Measurements from ENCODE around the gene DPP8. TPM values are rescaled to one million over a fixed set of nuclear protein-coding genes. Genes with fewer than 3 reads are reported as not detected.

DPP8 gene
- total RNA-seq, 1 experiment from 2014 or later = 45.9 TPM

- H3K27me3 Mint-ChIP-seq (ENCODE audit: unreplicated experiment) = peaks cover 23% of the 10 kb centered on the region
- no peak overlapping the region for H3K27ac Mint-ChIP-seq (ENCODE audit: unreplicated experiment)
- no peak for TF ChIP-seq CTCF (IDR thresholded peaks at IDR 0.05; ENCODE audit: unreplicated experiment)
- no peak overlapping the region for H3K4me3 Mint-ChIP-seq (ENCODE audit: low read depth, unreplicated experiment)
- no peak for DNase-seq
- no peaks in the 10 kb centered on the region for H3K36me3 Mint-ChIP-seq (ENCODE audit: insufficient read depth, unreplicated experiment)
- intact Hi-C loops (cut with micrococcal nuclease; ENCODE audit: unreplicated experiment) = no loop called here
- BruUV-seq (replicated peaks) = no TSS peak
- peaks cover 18% of the 10 kb centered on the region for H3K4me1 Mint-ChIP-seq (ENCODE audit: low read depth, unreplicated experiment)
- no peaks in the 10 kb centered on the region for H3K9me3 Mint-ChIP-seq (ENCODE audit: low read depth, unreplicated experiment)
- CTCF ChIA-PET = interaction anchor here (1.7 kb wide), 1 partner anchor 10 kb away, joined by 6 read pairs; no protein-coding TSS in a partner anchor
Measured at GRCh38 chr15:65410036-65410435, 107.5 kb downstream of the DPP8 start.

- intact Hi-C loops (cut with micrococcal nuclease; ENCODE audit: unreplicated experiment) = no loop called here
- H3K27me3 Mint-ChIP-seq (ENCODE audit: unreplicated experiment) = peaks cover 32% of the 10 kb centered on the region
- H3K4me3 Mint-ChIP-seq (ENCODE audit: low read depth, unreplicated experiment) = no peak overlapping the region
- H3K36me3 Mint-ChIP-seq (ENCODE audit: insufficient read depth, unreplicated experiment) = no peaks in the 10 kb centered on the region
- H3K9me3 Mint-ChIP-seq (ENCODE audit: low read depth, unreplicated experiment) = no peaks in the 10 kb centered on the region
- H3K27ac Mint-ChIP-seq (ENCODE audit: unreplicated experiment) = no peak overlapping the region
- TF ChIP-seq CTCF (IDR thresholded peaks at IDR 0.05; ENCODE audit: unreplicated experiment) = no peak
- no TSS peak for BruUV-seq (replicated peaks)
- H3K4me1 Mint-ChIP-seq (ENCODE audit: low read depth, unreplicated experiment) = peaks cover 16% of the 10 kb centered on the region
- CTCF ChIA-PET = interaction anchor here (1.7 kb wide), 1 partner anchor 9 kb away, joined by 6 read pairs; no protein-coding TSS in a partner anchor
- DNase-seq = no peak
Measured at GRCh38 chr15:65409036-65409631, 108.4 kb downstream of the DPP8 start.

GRCh38 chr15:65408324-65409035, 109.0 kb downstream of the DPP8 start:
- CTCF ChIA-PET = interaction anchor here (1.7 kb wide), 1 partner anchor 8 kb away, joined by 6 read pairs; no protein-coding TSS in a partner anchor
- no peaks in the 10 kb centered on the region for H3K9me3 Mint-ChIP-seq (ENCODE audit: low read depth, unreplicated experiment)

GRCh38 chr15:65406424-65407000, 111.0 kb downstream of the DPP8 start:
- peaks cover 43% of the 10 kb centered on the region for H3K27me3 Mint-ChIP-seq (ENCODE audit: unreplicated experiment)
- CTCF ChIA-PET = interaction anchor here (0.9 kb wide), 1 partner anchor 14 kb away, joined by 6 read pairs; no protein-coding TSS in a partner anchor
- H3K27ac Mint-ChIP-seq (ENCODE audit: unreplicated experiment) = no peak overlapping the region
- no TSS peak for BruUV-seq (replicated peaks)
- intact Hi-C loops (cut with micrococcal nuclease; ENCODE audit: unreplicated experiment) = no loop called here
- H3K4me1 Mint-ChIP-seq (ENCODE audit: low read depth, unreplicated experiment) = peaks cover 4% of the 10 kb centered on the region
- H3K4me3 Mint-ChIP-seq (ENCODE audit: low read depth, unreplicated experiment) = no peak overlapping the region
- no peaks in the 10 kb centered on the region for H3K36me3 Mint-ChIP-seq (ENCODE audit: insufficient read depth, unreplicated experiment)
- H3K9me3 Mint-ChIP-seq (ENCODE audit: low read depth, unreplicated experiment) = no peaks in the 10 kb centered on the region
- no peak for DNase-seq
- TF ChIP-seq CTCF (IDR thresholded peaks at IDR 0.05; ENCODE audit: unreplicated experiment) = no peak

More at GRCh38 chr15:65408324-65409035, 109.0 kb downstream of the DPP8 start:
- Mint-ChIP-seq H3K27ac (ENCODE audit: unreplicated experiment) (no peak overlapping the region), H3K4me3 (ENCODE audit: low read depth, unreplicated experiment) (no peak overlapping the region), H3K36me3 (ENCODE audit: insufficient read depth, unreplicated experiment) (no peaks in the 10 kb centered on the region), H3K4me1 (ENCODE audit: low read depth, unreplicated experiment) (peaks cover 10% of the 10 kb centered on the region), H3K27me3 (ENCODE audit: unreplicated experiment) (peaks cover 39% of the 10 kb centered on the region)
- no peak for DNase-seq
- intact Hi-C loops (cut with micrococcal nuclease; ENCODE audit: unreplicated experiment) = no loop called here
- no peak for TF ChIP-seq CTCF (IDR thresholded peaks at IDR 0.05; ENCODE audit: unreplicated experiment)
- no TSS peak for BruUV-seq (replicated peaks)
